HepG2 (cell line): ENCODE data around the gene EDAR. TPM values are rescaled to one million over a fixed set of nuclear protein-coding genes. Genes with fewer than 3 reads are reported as not detected.
A peak's percentile ranks its signal among the peaks of the same experiment; 100 is the strongest.

ENCODE experiments used
- ATAC-seq: fragments of 200-7000 bp; cut with Tn5 transposase; 3 replicates; pipeline ENCODE4 v1.9.1; 2020; ENCODE audit warnings: mild to moderate bottlenecking, moderate library complexity
- BruUV-seq: library from RNA; stranded (reverse); fragments of 400-500 nt; replicated peaks from 2 replicates; lab custom pipeline; 2021; lab: Mats Ljungman, UMichigan
- CTCF ChIA-PET: fragments of 300-600 bp; formaldehyde crosslinking; extraction: SDS; loops from one replicate; lab custom pipeline; 2021; ENCODE audit warnings: low total read pairs, inconsistent platforms, low intra/inter-chr PET ratio; lab: Yijun Ruan, JAX
- POLR2A ChIA-PET: fragments of 350-600 bp; sonication (Branson Sonifier 250); formaldehyde crosslinking; loops from one replicate; lab custom pipeline; 2020; ENCODE audit warnings: antibody characterized with exemption, inconsistent platforms; lab: Yijun Ruan, JAX
- DNase-seq: peaks from one replicate; pipeline ENCODE4 v3.0.0-alpha.2; 2015; ENCODE audit warnings: low spot score
- FAIRE-seq: peaks from 3 replicates; lab custom pipeline; 2011; peaks lifted over from hg19 to GRCh38; lab: Jason Lieb, UNC
- H2AFZ ChIP-seq: one replicate; pipeline ENCODE4 v1.6.1; 2011; ENCODE audit warnings: low read length, inconsistent platforms
- H3K27ac ChIP-seq: fragments of 300-600 bp; 3 replicates; pipeline ENCODE4 v1.8.0; 2011; ENCODE audit warnings: mixed run types, mild to moderate bottlenecking, mixed read lengths, low read length, inconsistent platforms; ENCODE audit not compliant: insufficient read depth; ENCODE audit errors: extremely low read length
- H3K27me3 ChIP-seq, 2 experiments: fragments of 200-600 bp in 1 of 2; 2 replicates in 1 of 2; 3 replicates in 1 of 2; pipeline versions ENCODE4 v1.6.0 to v1.8.0; 2011; ENCODE audit warnings: low read length in 2 of 2, mild to moderate bottlenecking in 2 of 2, moderate library complexity in 2 of 2, inconsistent platforms in 1 of 2; ENCODE audit not compliant: insufficient read depth in 2 of 2, control insufficient read depth in 1 of 2
- H3K36me3 ChIP-seq, 2 experiments: fragments of 200-600 bp in 1 of 2; replicated peaks in 1 of 2; 2 replicates in 1 of 2; 3 replicates in 1 of 2; pipeline versions ENCODE4 v1.5.1 to v1.8.0; 2011; ENCODE audit warnings: low read length in 2 of 2, inconsistent platforms in 1 of 2; ENCODE audit not compliant: insufficient read depth in 2 of 2, control insufficient read depth in 1 of 2
- H3K4me1 ChIP-seq: 2 replicates; pipeline ENCODE4 v1.5.1; 2012; ENCODE audit warnings: low read length, inconsistent platforms; ENCODE audit not compliant: insufficient read depth
- H3K4me2 ChIP-seq: 2 replicates; pipeline ENCODE4 v1.6.0; 2011; ENCODE audit warnings: low read depth, low read length, inconsistent platforms
- H3K4me3 ChIP-seq, 3 experiments: fragments of 200-600 bp in 1 of 3; sonication (generic), shearing (Covaris generic) in 1 of 3; replicated peaks in 1 of 3; 2 replicates each; pipeline ENCODE4 v1.5.1; 2011 to 2016; ENCODE audit warnings: low read length in 3 of 3, inconsistent platforms in 2 of 3, low read depth in 2 of 3, mild to moderate bottlenecking in 2 of 3, control low read depth in 1 of 3, mixed read lengths in 1 of 3; ENCODE audit not compliant: insufficient read depth in 1 of 3
- H3K79me2 ChIP-seq: one replicate; pipeline ENCODE4 v1.6.1; 2011; ENCODE audit warnings: low read length, inconsistent platforms; ENCODE audit not compliant: insufficient read depth
- H3K9ac ChIP-seq: 2 replicates; pipeline ENCODE4 v1.6.0; 2011; ENCODE audit warnings: mild to moderate bottlenecking, low read depth, low read length, inconsistent platforms; ENCODE audit not compliant: insufficient read depth
- H3K9me3 ChIP-seq: 2 replicates; pipeline ENCODE4 v1.5.1; 2012; ENCODE audit warnings: mild to moderate bottlenecking, low read length
- H4K20me1 ChIP-seq: 2 replicates; pipeline ENCODE4 v1.6.0; 2011; ENCODE audit warnings: inconsistent platforms, mild to moderate bottlenecking, low read length, moderate library complexity; ENCODE audit not compliant: insufficient read depth
- MAFF ChIP-seq: IDR thresholded peaks from 2 replicates; pipeline ENCODE4 v1.6.1; 2011; ENCODE audit warnings: low read depth, low read length, improper control_type of control experiment
- MAFK ChIP-seq, 2 experiments: IDR thresholded peaks in 1 of 2; conservative IDR thresholded peaks in 1 of 2; 2 replicates each; pipeline ENCODE4 v1.6.1; 2011; ENCODE audit warnings: improper control_type of control experiment in 2 of 2, low read length in 2 of 2
- MED8 ChIP-seq: sonication (generic); formaldehyde crosslinking; IDR thresholded peaks from 2 replicates; pipeline ENCODE4 v1.8.1; 2023; ENCODE audit warnings: mild to moderate bottlenecking, missing genetic modification reagents; ENCODE audit not compliant: insufficient replicate concordance
- STAG1 ChIP-seq: sonication (generic); formaldehyde crosslinking; IDR thresholded peaks from 2 replicates; pipeline ENCODE4 v1.4.0; 2020; ENCODE audit warnings: missing genetic modification reagents
- XBP1 ChIP-seq: sonication (generic); formaldehyde crosslinking; IDR thresholded peaks from 2 replicates; pipeline ENCODE4 v1.5.0; 2020; ENCODE audit warnings: missing genetic modification reagents
- ZBTB21 ChIP-seq: sonication (generic); formaldehyde crosslinking; IDR thresholded peaks from 2 replicates; pipeline ENCODE4 v1.4.0; 2020; ENCODE audit warnings: missing genetic modification reagents
- WGBS: methylation state at CpG from one replicate; pipeline ENCODE4 v1.1.6; 2017; ENCODE audit warnings: low lambda C conversion rate; 5-methylcytosine and 5-hydroxymethylcytosine counted together
- in situ Hi-C: cut with HindIII; loops from 2 replicates; pipeline ENCODE4 v1.10.0; 2017; ENCODE audit warnings: low pct_unique_long_range_greater_than_20kb; ENCODE audit not compliant: extremely low pct_ligation_motif_present
- intact Hi-C: fragments of 100-400 bp; cut with micrococcal nuclease; formaldehyde crosslinking; loops from one replicate; pipeline ENCODE4 v1.10.0; 2022; ENCODE audit not compliant: unreplicated experiment
- polyA plus RNA-seq, 8 experiments: library from polyadenylated mRNA; depleted of rRNA in 3 of 8; stranded (reverse) in 7 of 8; unstranded in 1 of 8; fragments of >200 nt; fragmentation: Illumina TruSeq in 4 of 8; extraction: Trizol in 4 of 8; gene quantifications; 2 replicates each; pipeline versions ENCODE4 v1.2.1 to v1.2.3, GENCODE V29; 2011 to 2016; ENCODE audit warnings: low read depth in 4 of 8, missing spikeins in 1 of 8, mixed read lengths in 1 of 8; ENCODE audit not compliant: insufficient read depth in 1 of 8
- total RNA-seq, 5 experiments: library from RNA; depleted of rRNA; stranded (reverse); fragments of >200 nt; fragmentation: Illumina TruSeq; extraction: Trizol; gene quantifications; 2 replicates each; pipeline ENCODE4 v1.2.3, GENCODE V29; 2016; ENCODE audit warnings: low read depth in 1 of 5

Gene EDAR
- total and polyA plus RNA-seq, 2 of the 13 experiments (the other 11 are each of a cell fraction or from before 2014, with no cell fraction given), result not detected

GRCh38 chr2:108965540-108966289, 23.3 kb downstream of the EDAR start:
- ChIA-PET POLR2A (no interaction called here), CTCF (no interaction called here)
- Histone ChIP-seq H3K4me2 (no peak overlapping the region), H4K20me1 (no peaks in the 10 kb centered on the region), H3K79me2 (no peaks in the 10 kb centered on the region), H3K36me3 (no peaks in the 10 kb centered on the region), H3K27ac (no peak overlapping the region), H2AFZ (no peak overlapping the region), H3K27me3 (peaks cover 0 to 21% of the 10 kb centered on the region in 2 experiments; a peak in 2 of 5 replicates), H3K9me3 (no peaks in the 10 kb centered on the region), H3K9ac (no peak overlapping the region), H3K4me1 (no peaks in the 10 kb centered on the region), H3K4me3 (no peak overlapping the region)
- TF ChIP-seq ZBTB21 (CRISPR knock-in tag), result no peak
- TF ChIP-seq MED8 (CRISPR knock-in tag), result no peak
- no peak for TF ChIP-seq XBP1
- BruUV-seq, result no TSS peak
- ATAC-seq (no peak), FAIRE-seq (no peak), DNase-seq (no peak)
- intact Hi-C loops, result no loop called here
- WGBS, result 21% methylated on average over 3 of the region's 3 CpGs
- in situ Hi-C loops, result no loop called here

DNA sequence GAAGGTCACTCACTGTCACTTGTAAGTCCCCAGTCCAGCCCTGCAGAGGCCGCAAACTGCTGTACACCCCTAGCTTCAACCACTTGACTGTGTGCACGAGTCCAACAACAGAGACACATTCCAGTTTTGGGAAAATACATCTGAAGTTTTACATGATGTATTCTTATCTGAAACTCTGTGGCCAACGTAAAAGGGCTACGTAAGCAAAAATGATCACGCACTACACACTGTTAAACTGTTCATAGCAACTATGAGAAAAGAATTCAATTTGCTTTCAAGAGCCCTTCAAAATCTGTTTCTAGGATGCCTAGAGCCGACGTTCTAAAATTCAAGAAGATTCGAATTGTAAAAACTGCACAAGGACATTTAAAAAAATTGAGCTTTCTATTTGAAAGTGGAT, 26.0 kb downstream of the EDAR start:
- H3K4me1 ChIP-seq, result no peaks in the 10 kb centered on the region
- no peak for FAIRE-seq
- peaks cover 2 to 26% of the 10 kb centered on the region in 2 experiments; a peak in 3 of 5 replicates for H3K27me3 ChIP-seq
- H3K36me3 ChIP-seq, result no peaks in the 10 kb centered on the region
- CTCF ChIA-PET, result no interaction called here
- H2AFZ ChIP-seq, result no peak overlapping the region
- no peak overlapping the region for H3K27ac ChIP-seq
- no peak overlapping the region for H3K9ac ChIP-seq
- no TSS peak for BruUV-seq
- intact Hi-C loops, result no loop called here
- H3K4me3 ChIP-seq, result no peak overlapping the region
- H3K4me2 ChIP-seq, result no peak overlapping the region
- H3K9me3 ChIP-seq, result no peaks in the 10 kb centered on the region
- TF ChIP-seq STAG1 (CRISPR knock-in tag), result no peak
- peak; percentile 66 for TF ChIP-seq MAFF
- TF ChIP-seq MAFK (conservative IDR thresholded peaks at IDR 0.05 in 1 of 2, IDR thresholded peaks at IDR 0.05 in 1 of 2; ENCODE audit: low read length in 2 of 2), result peak; percentile 65 to 75
- TF ChIP-seq, all 625 proteins: peak for 2
- ATAC-seq (no peak), DNase-seq (no peak)
- WGBS, result 63% methylated on average over 8 of the region's 8 CpGs
- in situ Hi-C loops, result no loop called here
- POLR2A ChIA-PET, result interaction anchor here (0.7 kb wide), 1 partner anchor 33 kb away, joined by 5 read pairs; no protein-coding TSS in a partner anchor
- Histone ChIP-seq H3K79me2 (no peaks in the 10 kb centered on the region), H4K20me1 (no peaks in the 10 kb centered on the region)
